HG03159 (cell line): Measurements from ENCODE around the gene NBPF9.
"Not testable (repeated sequence)": the region's sequence is repeated elsewhere in the genome, so short reads cannot be mapped to it uniquely, and the experiment has no call there.

Experiments
- ATAC-seq: cut with Tn5 transposase; IDR thresholded peaks from one replicate; pipeline ENCODE4 v1.9.1; 2021; ENCODE audit warnings: mild to moderate bottlenecking, moderate library complexity; ENCODE audit not compliant: unreplicated experiment

The NBPF9 gene

DNA sequence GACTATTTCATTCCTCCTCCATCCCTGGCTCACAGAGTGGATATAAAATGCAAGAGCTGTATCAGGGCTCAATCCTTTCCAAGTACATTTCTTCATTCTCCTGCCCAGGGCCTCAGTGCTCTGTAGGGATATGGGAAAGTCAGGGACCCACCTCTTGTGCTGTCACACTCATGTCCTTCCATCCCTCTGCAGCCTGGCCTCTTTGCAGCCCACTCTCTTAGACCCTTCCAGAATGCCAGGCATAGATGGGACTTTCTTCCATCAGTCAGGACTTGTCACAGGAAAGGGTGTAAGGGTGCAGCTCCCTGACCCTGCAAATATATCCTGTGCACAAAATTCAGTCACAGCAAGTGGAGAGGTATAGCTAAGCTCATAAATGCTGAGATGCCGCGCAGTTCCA, 86.7 kb downstream of the NBPF9 start:
- ATAC-seq, result not testable (repeated sequence)

GRCh38 chr1:149015522-149015921, 87.8 kb downstream of the NBPF9 start:
- not testable (repeated sequence) for ATAC-seq

DNA sequence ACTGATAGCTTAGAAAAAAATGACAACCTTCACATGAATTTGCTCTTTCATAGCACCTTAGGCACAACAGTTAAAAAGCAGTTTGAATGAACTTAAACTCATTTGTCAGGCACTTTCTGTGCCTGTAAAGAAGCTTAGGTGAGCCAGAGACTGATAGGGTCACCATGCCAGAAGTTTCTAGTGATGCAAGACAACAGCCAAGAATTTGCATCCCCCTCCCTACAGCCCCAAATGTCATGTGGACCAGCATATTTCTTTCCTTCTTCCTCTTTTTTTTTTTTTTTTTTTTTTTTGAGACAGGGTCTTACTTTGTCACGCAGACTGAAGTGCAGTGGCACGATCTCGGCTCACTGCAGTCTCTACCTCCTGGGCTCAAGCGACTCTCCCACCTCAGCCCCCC, 89.8 kb downstream of the NBPF9 start:
- ATAC-seq, result not testable (repeated sequence)

DNA sequence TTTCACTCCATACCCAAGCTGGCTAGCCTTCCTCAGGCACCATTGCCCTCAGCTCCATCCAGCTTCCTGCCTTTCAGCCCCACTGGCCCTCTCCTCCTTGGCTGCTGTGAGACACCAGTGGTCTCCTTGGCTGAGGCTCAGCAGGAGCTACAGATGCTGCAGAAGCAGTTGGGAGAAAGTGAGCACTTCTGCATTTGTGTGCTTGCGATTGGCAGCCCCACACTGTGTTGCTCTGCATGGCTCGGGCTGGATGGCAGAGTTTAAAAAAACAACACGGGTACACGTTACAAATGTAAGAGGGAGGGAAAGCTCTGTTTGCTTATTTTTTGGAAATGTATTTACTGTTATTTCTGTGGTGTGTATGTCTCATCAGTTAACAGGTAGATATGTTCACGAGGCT, 90.8 kb downstream of the NBPF9 start:
- not testable (repeated sequence) for ATAC-seq

DNA sequence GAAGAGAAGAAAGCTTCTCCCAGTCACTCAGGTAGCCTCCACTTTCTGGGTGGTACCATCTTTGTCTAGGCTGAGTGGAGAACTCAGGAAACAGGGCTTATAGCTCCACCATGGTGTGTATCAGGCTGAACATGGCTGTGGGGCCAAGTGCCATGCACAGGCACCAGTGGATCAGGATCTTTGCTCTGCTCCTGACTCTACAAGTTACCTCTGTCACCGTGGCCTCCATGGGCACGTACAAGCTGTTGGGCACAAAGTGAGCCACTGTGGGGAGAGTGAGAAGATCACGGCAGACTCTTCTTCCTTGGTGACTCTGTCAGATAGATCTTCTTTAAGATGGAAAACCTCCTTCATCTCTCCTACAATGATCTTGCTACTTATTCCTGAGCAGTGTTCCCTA, 93.6 kb downstream of the NBPF9 start:
- ATAC-seq, result not testable (repeated sequence)

- not testable (repeated sequence) for ATAC-seq
These were observed 94.6 kb downstream of the NBPF9 start for GRCh38 chr1:149008769-149009168.

DNA sequence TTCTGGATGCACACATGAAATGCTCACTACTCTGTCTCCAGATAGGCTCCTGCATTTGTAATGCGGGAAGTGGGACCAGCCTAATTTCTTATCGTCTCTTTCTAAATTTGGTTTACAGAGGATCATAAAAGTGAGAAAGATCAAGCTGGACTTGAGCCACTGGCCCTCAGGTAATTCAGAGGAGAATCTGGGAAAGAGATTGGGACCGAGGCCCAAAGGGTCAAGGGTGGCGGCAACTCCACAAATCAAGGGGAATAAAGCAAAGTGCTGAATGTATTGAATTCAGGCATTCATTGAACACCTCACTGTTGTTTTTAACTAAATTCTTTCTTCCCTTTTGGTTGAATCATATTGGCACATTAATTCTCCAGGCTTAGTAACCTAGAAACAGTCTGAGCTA, 95.0 kb downstream of the NBPF9 start:
- ATAC-seq, result not testable (repeated sequence)
